ENCODE results near the gene WDR35.

DNA sequence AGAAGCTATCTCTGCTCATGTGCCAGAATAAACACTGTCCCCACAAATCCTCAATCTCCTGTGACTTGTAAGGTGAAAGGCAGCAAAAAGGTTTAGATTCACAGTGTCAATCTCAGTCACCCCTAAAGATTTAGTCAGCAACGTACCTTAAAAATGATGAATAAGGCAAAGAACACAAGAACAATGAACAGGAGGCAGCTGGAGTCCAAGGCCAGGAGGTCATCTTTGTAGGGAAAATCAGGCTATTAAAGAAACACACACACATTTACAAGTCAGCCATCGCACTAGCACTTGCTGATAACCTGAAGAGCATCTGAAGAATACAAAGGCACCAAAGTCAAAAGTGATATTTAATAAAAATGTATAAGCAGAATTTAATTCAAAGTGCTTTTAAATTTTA, 44.9 kb upstream of the WDR35 start:
- TF ChIP-seq, protein P1, sequence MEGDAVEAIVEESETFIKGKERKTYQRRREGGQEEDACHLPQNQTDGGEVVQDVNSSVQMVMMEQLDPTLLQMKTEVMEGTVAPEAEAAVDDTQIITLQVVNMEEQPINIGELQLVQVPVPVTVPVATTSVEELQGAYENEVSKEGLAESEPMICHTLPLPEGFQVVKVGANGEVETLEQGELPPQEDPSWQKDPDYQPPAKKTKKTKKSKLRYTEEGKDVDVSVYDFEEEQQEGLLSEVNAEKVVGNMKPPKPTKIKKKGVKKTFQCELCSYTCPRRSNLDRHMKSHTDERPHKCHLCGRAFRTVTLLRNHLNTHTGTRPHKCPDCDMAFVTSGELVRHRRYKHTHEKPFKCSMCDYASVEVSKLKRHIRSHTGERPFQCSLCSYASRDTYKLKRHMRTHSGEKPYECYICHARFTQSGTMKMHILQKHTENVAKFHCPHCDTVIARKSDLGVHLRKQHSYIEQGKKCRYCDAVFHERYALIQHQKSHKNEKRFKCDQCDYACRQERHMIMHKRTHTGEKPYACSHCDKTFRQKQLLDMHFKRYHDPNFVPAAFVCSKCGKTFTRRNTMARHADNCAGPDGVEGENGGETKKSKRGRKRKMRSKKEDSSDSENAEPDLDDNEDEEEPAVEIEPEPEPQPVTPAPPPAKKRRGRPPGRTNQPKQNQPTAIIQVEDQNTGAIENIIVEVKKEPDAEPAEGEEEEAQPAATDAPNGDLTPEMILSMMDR (conservative IDR thresholded peaks at IDR 0.05): no peak
- no peak for TF ChIP-seq EZH2 (IDR thresholded peaks at IDR 0.05; ENCODE audit: low read depth)
